KBM-7 (cell line): ENCODE results near the gene CDH4.

Experiments
- DNase-seq: peaks from one replicate; pipeline ENCODE4 v3.0.0-alpha.2; 2015
- in situ Hi-C: fragments of 300-500 bp; cut with MboI; formaldehyde crosslinking; loops from 2 replicates; pipeline ENCODE4 v1.14.3; 2020; ENCODE audit warnings: low sequenced_read_pairs, low pct_unique_long_range_greater_than_20kb, mixed read lengths

The CDH4 gene

DNA sequence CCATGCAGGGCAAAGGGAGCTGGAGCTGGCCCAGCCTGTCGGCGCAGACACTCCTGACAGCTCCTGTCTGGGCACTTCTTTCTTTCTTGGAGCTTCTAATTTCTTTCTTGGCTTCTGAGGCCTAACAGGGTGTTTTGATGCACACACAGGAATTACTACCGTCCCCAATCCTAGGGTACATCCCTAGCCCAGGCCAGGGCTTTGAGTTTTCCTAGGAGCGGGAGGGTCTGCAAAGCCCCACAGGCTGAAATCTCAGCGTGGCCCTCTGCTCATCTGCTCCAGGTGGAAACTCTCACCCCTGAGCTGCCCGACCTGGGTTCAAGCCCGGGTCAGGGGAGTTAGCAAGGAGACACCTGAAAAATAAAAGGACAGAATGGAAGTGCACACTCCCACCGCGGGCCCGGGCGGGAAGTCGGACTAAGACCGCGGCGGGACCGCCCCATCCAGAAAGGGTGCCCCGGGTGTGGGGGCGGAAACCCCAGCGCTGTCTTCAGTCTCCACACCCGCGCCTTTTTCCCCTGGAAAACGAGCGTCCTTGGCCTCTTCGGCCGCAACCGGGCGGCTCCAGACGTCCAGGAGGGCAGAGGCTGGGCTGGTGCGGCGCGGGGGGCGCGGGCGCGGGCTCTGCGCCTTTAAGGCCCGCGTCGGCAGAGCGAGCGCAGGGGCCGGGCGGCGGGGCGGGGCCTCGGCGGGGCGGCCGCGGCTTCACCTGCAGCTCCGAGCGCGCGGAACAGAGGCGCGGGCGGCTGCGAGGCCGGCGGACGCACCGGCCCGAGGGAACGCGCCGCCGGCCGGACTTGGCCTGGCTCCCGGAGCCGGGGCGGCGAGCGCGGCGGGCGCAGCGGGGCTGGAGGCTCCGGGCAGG lies at the start of gene CDH4:
Gene CDH4 (plus strand): TSS at position 733 of the 865 bp plus-strand sequence.
- in situ Hi-C loops: no loop called here
- DNase-seq: no peak

DNA sequence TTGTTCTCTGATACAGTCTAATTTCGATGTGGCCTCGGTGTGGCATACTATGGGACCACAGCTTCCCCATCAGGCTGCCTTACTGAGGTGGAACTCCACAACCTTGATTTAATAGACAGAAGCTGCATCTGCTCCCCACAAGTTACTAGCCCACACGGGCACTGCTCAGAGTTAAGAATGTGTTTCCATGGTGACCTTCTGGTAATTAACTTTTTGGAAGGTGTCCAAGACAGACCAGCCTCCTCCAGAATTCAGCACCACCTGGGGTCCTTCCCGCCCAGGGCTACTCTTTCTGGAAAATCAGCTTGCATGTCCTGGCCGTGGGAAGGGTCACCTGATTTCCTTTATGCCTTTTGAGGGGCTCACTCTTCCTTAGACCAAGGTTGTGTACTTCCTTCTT lies 48.7 kb upstream of the CDH4 start:
- DNase-seq: no peak
- in situ Hi-C loops: no loop called here

DNA sequence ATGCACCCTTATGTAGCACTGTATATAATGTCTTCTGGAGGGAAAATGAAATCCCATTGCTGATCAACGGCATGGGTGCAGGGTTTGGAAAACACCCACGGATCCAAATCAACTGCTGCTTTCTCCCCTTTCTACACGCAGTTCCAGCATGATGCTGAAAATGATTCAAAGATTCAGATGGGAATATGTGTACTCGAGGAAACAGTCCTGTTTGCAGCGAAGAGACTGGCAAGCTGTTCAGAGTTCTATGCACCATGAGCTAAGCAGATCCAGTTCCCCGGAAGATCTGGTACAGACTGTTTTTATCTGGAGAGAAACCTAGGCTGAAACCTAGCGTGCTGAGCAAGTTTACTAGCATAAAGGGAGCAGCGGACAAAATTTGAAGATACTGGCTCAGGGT lies 47.9 kb upstream of the CDH4 start:
- in situ Hi-C loops: no loop called here
- DNase-seq: no peak

DNA sequence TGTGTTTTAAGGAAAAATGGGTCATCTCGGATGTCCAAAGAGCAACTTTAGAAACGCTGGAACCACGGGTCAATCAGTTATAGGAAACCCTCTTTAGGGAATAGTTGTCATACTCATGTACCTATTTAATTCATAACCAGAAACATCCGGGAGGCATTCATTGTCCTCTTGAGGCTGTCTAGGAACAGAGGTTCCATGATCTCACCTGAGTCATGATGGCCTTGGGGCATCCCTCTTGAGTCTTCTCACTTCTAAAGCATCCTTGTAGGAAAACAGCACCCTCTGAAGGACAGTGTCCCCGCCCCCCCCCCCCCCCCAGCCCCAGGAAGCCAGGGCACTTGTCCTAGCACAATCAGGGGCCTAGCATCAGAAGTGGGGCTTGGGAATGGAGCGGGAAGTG lies 46.3 kb upstream of the CDH4 start:
- DNase-seq: no peak

DNA sequence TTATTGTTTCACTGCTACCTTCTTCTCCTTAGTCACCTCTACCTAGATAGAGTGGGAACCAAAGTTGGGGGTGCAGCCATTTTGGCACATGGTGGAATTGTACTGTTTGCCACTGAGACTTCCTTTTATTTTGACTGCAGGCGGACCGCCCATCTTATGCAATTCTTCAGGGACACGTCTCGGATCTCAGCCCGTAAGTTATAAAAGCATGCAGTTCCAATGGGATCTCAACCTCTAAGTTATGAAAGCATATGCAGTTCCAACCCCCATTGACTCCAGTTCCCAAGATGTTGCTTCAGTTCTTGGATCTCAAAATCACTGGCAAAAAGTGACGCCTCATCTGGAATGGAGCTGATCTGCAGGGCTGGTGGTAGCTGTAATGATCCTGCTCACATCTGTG lies 41.2 kb upstream of the CDH4 start:
- no peak for DNase-seq
- in situ Hi-C loops: no loop called here

More for the DNA sequence above, 46.3 kb upstream of the CDH4 start:
- in situ Hi-C loops: no loop called here

DNA sequence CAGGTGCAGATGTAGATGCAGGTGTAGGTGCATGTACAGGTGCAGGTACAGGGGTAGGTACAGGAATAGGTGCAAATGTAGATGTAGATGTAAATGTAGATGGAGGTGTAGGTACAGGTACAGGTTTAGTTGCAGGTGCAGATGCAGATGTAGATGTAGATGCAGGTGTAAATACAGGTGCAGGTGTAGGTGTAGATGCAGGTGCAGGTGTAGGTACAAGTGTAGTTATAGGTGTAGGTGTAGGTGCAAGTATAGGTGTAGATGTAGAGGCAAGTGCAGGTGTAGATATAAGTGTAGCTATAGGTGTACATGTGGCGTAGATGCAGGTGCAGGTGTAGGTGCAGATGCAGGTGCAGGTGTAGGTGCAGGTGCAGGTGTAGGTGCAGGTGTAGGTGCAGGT lies 34.2 kb upstream of the CDH4 start:
- no peak for DNase-seq
- in situ Hi-C loops: no loop called here

DNA sequence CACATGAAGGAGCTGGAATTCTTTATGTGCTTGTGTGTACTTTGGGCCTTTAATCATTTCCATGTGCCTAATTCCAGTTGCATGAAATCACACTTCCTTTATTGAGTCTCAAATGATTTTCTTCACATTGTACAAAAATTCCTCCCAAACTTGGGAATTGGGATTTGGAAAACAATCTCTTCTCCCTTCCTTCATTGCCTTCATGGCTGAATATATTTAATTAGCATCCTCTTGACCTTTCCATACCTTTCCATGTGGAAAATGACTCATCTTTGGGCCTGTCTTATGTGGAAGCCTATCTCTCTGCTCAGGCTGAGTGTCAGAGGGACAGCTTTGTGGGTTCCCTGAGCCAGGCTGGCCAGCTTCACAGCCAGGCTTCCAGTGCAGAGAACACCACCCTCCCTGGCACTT lies 33.0 kb upstream of the CDH4 start:
- DNase-seq: no peak
- in situ Hi-C loops: no loop called here

DNA sequence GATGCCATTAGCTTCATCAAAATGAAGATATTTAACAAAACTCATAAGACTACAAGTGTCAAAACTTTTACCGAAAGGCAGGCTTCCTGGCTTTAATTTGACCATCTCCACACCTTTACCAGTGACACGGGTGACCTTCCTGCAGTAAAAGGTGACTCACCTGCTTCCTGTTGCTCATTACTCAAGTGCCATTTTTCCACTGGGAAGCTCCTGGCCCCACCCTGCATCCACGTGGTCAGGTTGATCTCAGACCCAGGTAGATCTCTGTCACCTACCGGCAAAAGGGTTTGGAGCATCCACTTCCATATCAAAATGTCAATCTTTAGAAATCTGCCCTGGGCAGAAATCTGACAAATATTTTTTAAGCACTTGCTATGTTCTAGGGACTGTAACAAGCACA lies 31.9 kb upstream of the CDH4 start:
- in situ Hi-C loops: no loop called here

DNA sequence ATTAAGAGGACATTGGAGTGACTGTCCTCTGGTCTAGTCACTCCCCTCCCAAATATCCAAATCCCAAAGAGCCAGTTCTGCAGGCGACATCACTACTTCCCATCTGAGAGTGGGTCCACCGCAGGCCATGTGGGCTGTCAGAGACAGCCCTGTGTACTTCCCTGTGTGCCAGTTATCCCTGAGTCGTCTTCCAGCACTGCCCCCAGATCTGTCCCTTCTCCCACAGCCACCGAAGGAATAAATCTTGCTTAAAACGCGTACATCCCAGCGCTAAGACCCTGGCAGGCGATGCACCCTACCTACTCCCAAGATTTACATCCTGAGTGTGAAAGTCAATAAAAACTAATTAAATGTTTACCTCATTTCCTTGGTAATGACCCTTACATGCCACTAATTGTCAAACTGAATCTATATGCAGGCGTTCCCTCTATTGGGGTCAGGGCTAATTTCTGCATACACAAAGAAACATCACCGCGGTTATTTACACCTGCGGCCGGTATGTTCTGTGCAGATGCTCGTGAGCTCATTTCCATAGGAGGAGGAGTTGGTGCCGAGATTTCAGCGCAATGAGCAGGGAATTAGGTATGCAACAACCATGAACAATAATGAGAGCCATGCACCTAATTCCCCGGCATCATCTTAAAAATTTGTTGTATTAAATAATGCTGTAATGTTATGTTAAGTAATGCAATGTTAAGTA lies 31.3 kb upstream of the CDH4 start:
- DNase-seq: no peak
- in situ Hi-C loops: no loop called here

More for the DNA sequence above, 31.9 kb upstream of the CDH4 start:
- no peak for DNase-seq

DNA sequence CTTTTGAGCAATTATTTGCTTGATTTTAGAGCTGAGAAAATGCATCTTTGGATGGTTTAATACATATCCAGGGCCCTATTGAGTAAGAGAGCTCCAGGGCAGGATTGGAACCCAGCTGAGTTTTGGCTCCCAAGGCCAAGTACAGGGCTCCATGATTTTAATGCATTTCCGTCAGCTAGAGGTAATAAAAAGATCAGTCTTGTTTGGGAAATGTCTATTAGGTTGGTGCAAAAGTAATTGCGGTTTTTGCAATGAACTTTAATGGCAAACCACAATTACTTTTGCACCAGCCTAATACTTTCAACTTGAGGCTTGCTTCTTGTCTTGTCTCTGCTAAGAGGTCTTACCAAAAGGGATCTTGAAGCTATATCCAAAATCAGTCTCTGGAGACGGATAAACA lies 29.4 kb upstream of the CDH4 start:
- in situ Hi-C loops: no loop called here
- DNase-seq: no peak

DNA sequence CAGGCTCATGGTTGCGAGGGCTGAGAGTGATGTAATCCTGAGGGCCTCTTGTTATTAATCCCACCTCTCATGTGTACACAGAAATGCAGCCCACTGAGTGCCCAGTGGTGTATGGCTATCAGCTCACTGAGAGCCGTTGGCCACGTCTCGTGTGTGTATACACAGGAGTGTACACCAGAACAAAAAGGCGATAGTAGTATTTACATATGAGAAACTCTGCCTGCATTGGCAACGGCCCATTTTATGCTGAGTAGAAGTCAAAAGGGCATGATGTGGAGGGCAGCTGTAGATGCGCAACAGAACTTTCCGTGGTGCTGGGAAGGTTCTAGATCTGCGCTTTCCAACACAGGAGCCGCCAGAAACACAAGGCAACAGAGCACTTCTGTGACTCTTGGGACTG lies 28.9 kb upstream of the CDH4 start:
- in situ Hi-C loops: no loop called here
- no peak for DNase-seq

DNA sequence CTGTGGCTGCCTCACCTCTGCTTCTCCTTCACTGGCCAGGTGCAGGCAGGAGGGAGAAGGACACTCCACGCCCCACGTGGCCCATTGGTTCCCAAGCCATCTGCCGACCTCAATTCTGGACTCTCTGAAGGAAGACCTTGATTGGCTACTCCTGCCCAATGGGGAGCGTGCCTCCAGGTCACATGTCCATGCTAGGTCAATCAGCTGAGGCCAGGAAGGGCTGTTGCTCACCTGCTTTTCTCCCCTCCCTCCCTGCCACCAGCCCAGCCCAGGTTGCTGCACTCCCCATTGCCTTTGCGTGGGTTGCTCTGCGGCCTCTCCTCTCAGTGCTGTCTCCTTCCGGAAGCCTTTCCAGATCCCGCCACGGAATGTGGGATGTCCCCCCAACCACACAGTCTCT lies 21.9 kb upstream of the CDH4 start:
- DNase-seq: no peak
- in situ Hi-C loops: no loop called here

DNA sequence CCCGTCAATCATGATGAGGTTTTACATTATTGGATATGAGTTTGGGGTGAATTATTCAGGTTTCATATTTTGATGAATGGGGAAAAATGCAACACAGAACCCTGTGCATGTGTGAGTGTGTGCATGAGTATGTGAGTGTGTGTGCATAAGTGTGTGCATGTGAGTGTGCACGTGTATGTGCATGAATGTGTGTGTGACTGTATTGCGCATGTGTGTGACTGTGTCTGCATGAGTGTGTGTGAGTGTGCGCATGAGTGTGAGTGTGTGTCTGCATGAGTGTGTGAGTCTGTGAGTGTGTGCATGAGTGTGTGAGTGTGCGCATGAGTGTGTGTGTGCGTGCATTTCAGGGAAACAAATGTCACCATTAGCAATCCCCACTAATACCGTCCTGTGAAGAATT lies 18.5 kb upstream of the CDH4 start:
- in situ Hi-C loops: no loop called here
- DNase-seq: no peak

DNA sequence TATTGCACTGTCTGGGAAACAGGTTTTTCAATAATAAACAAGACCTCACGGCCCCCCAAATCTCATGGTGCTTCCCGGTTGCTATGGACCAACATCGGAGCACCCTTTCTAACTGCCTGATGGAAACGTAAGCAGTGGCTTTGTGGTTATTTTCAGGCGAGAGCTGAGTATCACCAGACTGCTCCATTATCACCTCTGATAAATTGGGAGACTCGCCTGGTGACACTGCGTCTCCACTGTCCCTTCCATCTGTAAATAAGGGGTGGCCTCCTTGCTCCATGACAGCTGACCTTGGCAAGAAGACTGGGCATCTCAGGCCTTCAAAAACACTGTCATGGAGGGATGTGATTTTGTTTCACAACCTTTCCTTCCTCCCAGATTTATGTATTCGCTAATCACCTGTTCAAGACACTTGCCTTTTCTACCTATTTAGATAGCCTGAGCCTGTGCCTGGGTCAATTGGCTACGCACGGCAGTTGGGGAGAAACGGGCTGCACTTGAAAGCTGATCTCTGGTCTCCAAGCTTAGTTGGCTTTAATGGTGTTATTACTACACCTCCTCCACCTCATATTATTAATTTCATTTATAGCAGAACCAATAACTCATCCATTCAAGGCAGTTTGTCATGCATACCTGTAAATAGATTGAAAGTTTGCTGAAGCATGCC lies 17.7 kb upstream of the CDH4 start:
- in situ Hi-C loops: no loop called here
- no peak for DNase-seq

DNA sequence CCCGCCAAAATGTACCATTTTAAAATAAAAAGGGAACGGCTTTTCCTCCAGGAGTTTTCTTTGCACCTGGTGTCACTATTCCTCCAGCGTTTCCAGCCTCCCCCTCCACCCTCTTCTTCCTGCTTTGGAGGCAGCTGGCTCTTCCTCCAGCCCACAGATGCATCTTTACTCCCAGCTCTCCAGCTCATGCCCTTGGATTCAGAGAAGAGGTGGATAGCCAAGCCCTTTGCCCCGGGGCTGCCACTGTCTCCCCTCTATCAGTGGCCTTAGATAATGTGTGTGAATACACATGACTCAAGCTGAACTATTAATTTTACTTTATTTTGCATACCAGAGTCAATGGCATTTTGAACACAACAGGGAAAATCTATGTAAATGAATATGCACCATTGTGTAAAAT lies 15.3 kb upstream of the CDH4 start:
- no peak for DNase-seq

DNA sequence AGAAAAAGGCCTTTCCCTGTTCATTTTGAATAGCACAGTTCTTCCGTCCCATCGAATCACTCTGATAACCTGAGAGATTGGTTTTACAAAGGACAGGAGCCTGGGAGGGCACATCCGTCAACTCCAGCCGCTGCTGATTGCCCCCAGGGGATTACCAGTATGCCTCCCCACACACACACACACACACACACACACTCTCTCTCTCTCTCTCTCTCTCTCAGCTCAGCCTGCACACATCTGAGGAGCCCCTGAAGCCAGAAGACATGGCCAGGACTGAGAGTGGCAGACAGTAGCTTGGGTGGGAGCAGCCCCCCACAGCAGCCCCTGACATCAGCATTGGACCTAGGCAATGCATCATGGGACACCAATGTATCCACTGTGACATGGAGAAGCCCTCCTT lies 13.2 kb upstream of the CDH4 start:
- no peak for DNase-seq
- in situ Hi-C loops: no loop called here

More for the DNA sequence above, 15.3 kb upstream of the CDH4 start:
- in situ Hi-C loops: no loop called here

DNA sequence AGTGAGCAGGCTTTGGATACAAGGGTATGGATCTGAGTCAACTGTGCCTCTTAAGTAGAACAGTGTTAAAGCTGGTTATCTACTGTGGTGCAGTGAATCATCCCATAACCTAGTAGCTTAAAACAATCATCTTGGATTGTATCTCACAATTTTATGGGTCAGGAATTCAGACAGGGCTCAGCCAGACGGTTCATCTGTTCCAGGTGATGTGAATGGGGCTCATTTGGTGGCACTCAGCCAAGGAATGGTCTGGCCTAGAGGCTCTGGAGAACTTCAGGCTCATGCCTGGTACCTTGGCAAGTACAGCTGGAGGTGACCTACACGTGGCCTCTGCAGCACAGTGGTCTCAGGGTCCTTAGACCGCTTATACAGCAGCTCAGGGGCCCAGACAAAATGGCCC lies 11.2 kb upstream of the CDH4 start:
- no peak for DNase-seq

DNA sequence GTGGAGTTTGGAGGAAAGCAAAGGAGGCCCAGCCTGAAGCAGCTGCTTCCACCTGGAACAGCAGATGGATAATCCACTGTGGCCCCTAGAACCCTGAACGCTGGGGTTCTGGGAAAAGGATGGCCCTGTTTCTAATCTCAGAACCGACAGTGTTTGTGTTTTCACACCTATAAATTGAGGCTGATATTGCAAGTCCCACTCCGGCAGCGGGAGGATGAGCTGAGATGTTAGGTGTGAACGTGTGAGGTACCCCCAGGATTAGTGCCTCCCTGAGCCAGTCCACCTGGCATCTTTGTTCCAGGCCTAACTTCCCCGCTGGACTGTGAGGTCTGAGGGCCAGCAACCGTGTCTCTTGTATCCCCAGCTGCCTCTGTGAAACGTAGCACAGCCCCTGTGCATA lies 7.8 kb upstream of the CDH4 start:
- DNase-seq: no peak
- in situ Hi-C loops: no loop called here

More for the DNA sequence above, 11.2 kb upstream of the CDH4 start:
- in situ Hi-C loops: no loop called here

DNA sequence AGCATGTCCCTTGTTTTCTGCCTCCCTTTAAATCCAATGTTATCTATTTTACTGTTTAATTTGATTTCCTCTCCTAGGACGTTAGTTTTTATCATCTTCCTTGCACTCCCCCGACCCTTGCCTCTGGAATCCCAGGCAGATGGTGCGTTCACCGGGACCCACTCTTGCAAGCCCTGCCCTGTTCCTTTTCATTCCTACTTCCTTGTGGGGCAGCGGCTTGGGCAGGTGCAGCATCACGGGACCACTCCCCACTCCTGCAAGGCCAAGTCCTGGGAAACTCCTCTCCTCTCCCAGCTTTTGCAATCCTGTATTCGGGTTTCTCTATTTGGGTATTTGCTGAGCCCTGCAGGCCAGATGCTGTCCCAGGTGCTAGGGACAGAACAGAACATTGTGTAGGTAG lies 5.8 kb upstream of the CDH4 start:
- in situ Hi-C loops: no loop called here
- no peak for DNase-seq

DNA sequence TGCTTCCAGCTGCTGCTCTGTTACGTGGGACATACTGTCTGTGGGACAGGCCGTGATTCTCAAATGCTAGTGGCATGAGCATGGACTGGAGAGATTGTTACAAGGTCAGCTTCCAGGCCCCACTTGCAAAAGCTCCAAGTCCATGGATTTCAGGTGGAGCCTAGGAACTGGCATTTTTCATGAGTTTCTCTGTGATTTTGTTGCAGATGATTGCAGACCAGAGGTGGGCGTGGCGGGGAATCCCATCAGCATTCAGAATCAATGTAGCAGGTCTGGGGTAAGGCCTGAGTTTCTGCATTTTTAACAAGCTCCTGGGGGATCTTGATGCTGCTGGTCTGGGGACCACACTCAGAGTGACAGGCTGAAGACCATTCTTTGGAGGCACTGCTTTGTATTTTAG lies 2.4 kb upstream of the CDH4 start:
- DNase-seq: no peak
- in situ Hi-C loops: no loop called here
